PC-3 (cell line): ENCODE data around the gene KDM3B.

Experiments
- CTCF ChIP-seq: fragments of 300-600 bp; sonication (generic); conservative IDR thresholded peaks from 2 replicates; pipeline ENCODE4 v1.5.1; 2017; ENCODE audit warnings: antibody characterized with exemption, low read depth, mild to moderate bottlenecking, low read length
- EZH2 ChIP-seq: fragments of 300-600 bp; sonication (generic); IDR thresholded peaks from one replicate; pipeline ENCODE4 v1.6.1; 2017; ENCODE audit warnings: antibody characterized with exemption, mild to moderate bottlenecking, low read length; ENCODE audit not compliant: unreplicated experiment
- EZH2phosphoT487 ChIP-seq: fragments of 300-600 bp; sonication (generic); IDR thresholded peaks from 2 replicates; pipeline ENCODE4 v1.6.1; 2018; ENCODE audit warnings: mild to moderate bottlenecking, antibody characterized with exemption, low read length, borderline replicate concordance

DNA sequence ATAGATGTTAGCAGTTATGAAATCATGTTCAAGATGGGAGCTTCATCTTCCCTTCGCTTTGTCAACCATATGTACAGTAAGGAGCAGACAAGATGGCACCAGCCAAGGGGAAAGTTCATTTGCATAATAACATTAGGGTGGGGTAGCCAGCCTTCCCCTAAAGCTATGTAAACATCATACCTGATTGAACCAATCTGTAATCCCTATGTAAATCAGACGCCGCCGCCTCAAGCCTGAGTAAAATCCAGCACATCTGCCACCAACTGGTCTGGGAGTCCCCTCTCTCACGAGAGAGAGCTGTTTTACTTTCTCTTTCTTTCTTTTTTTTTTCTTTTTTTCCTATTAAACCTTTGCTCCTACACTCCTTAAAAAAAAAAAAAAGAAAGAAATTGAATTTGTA, 55.5 kb downstream of the KDM3B start:
- TF ChIP-seq CTCF: no peak
- TF ChIP-seq EZH2: no peak
- TF ChIP-seq EZH2phosphoT487: no peak
